NCI-H69 (cell line): ENCODE data around the gene AP5Z1.

Experiments
- DNase-seq: peaks from one replicate; lab custom pipeline; 2025; lab: John Stamatoyannopoulos, UW

Gene AP5Z1

GRCh38 chr7:4745971-4746919, 29.2 kb upstream of the AP5Z1 start:
- DNase-seq = no peak

- DNase-seq = no peak
Observed at GRCh38 chr7:4747013-4747412, 28.4 kb upstream of the AP5Z1 start.

- no peak for DNase-seq
Observed at GRCh38 chr7:4747746-4748145, 27.7 kb upstream of the AP5Z1 start.

GRCh38 chr7:4748231-4748681, 27.2 kb upstream of the AP5Z1 start:
- no peak for DNase-seq

- DNase-seq = no peak
Observed at GRCh38 chr7:4749363-4749762, 26.1 kb upstream of the AP5Z1 start.

GRCh38 chr7:4749798-4750197, 25.6 kb upstream of the AP5Z1 start:
- DNase-seq = no peak

- no peak for DNase-seq
Observed at GRCh38 chr7:4751398-4751947, 23.9 kb upstream of the AP5Z1 start.

GRCh38 chr7:4753598-4754432, 21.6 kb upstream of the AP5Z1 start:
- peak; percentile 81 for DNase-seq

GRCh38 chr7:4754433-4755010, 20.9 kb upstream of the AP5Z1 start:
- DNase-seq = no peak

- no peak for DNase-seq
Observed at GRCh38 chr7:4755045-4755444, 20.4 kb upstream of the AP5Z1 start.

GRCh38 chr7:4758111-4758510, 17.3 kb upstream of the AP5Z1 start:
- DNase-seq = no peak

- no peak for DNase-seq
Observed at GRCh38 chr7:4758791-4759190, 16.6 kb upstream of the AP5Z1 start.

GRCh38 chr7:4759211-4759610, 16.2 kb upstream of the AP5Z1 start:
- DNase-seq = no peak

GRCh38 chr7:4760952-4761351, 14.5 kb upstream of the AP5Z1 start:
- no peak for DNase-seq

GRCh38 chr7:4762121-4763055, 13.0 kb upstream of the AP5Z1 start:
- no peak for DNase-seq

GRCh38 chr7:4763091-4763793, 12.2 kb upstream of the AP5Z1 start:
- no peak for DNase-seq

GRCh38 chr7:4763794-4764185, 11.6 kb upstream of the AP5Z1 start:
- DNase-seq = no peak

- no peak for DNase-seq
Observed at GRCh38 chr7:4764402-4765007, 10.9 kb upstream of the AP5Z1 start.

GRCh38 chr7:4765776-4766490, 9.5 kb upstream of the AP5Z1 start:
- DNase-seq = no peak
